ENCODE measurements around the gene IVD.
"Not testable (repeated sequence)": the region's sequence is repeated elsewhere in the genome, so short reads cannot be mapped to it uniquely, and the experiment has no call there.

Gene IVD

DNA sequence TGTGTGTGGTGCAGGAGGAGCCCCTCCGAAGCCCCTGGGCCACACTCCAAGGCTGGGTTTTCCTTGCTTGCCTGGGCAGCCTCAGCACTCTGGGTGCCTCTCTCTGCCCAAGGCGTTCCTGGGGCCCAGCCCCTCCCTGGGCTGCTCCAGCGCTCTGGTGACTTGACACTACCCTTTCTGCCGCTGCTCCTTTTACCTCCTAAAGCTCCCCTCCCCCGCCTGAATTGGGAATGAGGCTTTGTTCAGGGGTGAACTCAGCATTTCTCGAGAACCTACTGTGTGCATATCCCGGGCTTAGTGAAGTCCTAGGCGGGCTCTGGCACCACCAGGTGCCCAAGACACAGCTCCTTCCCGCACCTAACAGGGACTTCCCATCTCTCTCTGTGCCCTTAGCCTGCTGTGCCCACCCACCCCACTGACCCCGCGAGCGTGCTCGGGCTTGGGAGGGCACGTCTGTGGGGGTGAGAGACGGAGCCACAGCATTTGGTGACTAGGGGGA is 33.9 kb downstream of the IVD start:
- peak; percentile 51 for DNase-seq (ENCODE audit: low spot score)

GRCh38 chr15:40439960-40440742 is 34.6 kb downstream of the IVD start:
- peak; percentile 47 for DNase-seq (ENCODE audit: low spot score)

DNA sequence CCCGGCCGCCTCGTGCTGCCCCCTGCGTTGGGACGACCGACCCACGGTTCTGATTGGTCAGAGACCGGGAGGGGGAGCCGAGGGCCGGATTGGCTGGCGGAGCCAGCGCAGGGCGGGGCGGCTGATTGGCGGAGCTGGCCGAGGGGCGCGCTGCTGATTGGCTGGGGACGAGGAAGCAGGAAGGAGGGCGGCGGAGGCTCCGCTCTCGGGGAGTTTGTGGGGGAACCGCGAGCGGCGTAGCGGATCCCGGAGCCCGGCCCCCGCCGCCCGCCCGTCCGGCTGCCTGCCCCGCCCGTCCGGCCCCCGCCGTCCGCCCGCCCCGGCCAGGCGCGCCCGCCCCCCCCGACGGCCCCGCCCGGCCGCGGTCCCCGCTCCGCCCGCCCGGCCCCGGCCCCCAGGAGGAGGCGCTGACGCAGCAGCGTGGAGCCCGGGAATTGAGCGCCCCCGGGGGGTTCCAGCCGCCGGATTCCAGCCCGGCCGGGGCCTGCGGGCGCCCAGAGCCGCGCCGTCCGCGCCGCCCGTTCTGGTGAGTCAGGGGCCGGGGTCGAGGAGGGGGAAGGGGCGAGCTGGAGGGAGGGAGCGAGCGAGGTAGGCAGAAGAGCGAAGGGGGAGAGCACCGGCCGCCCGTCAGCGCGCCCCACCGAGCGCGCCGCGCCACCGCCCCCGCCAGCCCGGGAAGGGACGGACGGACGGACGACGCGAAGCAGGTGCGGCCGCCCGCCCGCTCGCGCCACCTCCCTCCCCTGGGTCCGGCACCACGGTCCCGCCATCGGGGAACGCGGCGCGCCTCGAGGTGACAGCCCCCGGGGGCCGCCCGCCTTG is 35.4 kb downstream of the IVD start, which contains the start of gene BAHD1:
Gene BAHD1 (plus strand): TSS at position 211 of the 822 bp plus-strand sequence. CDS start 17,512 bp downstream, outside the sequence.
- DNase-seq (ENCODE audit: low spot score), result peak; percentile 95

DNA sequence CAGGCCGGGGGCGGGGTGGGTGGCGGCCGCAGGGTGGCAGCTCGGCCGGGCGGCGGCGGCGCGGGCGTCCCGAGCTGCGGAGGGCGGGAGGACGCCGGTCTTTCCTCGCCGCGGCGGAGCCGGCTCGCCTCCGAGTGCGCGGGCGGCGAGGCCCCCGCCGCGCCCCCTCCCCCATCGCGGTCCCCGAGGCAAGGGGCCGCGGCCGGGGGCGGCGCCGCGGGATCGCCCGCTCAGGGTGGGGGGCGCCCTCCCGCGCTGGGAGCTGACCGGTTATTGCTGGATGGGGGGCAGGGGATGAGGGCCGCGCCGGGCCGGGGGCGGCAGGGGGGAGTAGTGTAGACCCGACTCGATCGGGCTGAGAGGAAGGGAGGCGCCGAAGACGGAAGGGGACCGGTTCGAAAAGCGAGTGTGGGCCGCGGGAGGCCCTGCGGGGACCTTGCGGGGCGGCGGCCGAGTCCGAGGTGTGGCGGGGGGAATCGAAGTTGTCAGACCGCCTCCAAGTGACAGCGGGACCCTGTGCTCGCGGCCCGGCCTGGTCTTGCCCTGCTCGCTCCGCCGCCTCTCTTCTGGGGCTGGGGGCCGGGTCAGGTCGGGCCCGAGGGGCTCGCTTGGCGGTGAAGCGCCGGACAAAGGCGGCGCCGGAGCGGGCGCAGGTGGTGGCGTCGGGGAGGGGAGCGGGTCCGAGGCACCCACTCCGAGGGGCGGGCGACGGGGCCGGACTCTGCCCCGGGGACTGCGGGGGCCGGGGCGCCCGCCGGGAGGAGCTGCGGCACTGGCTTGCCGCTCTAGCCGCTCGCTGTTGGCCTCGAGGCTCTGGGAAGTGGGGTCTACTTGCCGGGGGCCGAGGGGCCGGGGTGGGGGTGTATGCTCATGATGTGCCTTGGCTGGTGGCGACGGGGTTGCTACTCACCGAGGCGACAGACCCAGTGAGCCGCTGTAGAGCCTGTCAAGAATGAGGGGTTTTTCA is 36.3 kb downstream of the IVD start:
- DNase-seq (ENCODE audit: low spot score), result no peak

DNA sequence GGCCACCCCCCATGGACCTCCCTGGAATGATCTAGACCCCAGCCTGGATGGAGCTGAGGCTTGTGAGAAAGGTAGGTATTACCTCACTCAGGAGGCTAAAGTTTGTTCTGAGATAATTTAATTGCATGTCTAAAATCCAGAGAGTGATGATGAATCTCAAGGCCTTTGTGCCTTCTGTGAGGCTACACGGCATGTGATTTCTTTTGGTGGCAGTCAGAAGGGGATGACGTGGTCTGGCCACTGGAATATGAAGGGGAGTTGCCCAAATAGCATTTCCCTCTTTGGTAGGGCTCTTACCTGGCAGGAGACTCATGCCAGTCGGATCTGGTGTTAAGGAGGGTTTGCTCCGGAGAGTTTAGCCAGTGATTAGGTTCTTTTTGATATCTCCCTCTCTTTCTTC is 37.7 kb downstream of the IVD start:
- no peak for DNase-seq (ENCODE audit: low spot score)

DNA sequence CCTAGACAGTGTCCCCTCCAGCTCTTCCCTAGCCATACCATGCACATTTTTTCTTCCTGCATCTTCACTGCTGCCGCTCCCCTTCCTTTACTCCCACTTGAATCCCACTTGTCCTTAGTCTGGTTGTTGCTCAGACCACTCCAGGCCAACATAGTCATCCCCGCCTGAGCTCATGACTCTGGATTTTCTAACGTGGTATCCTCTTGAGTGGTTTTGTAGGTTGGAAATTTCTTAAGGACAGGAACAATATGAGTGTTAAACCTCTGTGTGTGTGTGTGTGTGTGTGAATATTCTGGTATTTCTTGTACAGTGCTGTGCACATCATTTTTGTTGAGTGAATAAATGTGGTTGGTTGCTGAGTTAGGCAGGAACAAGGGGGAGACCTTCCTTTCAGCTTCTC is 38.3 kb downstream of the IVD start:
- no peak for DNase-seq (ENCODE audit: low spot score)

- DNase-seq (ENCODE audit: low spot score), result no peak
Observed at GRCh38 chr15:40444736-40445135, 39.1 kb downstream of the IVD start.

DNA sequence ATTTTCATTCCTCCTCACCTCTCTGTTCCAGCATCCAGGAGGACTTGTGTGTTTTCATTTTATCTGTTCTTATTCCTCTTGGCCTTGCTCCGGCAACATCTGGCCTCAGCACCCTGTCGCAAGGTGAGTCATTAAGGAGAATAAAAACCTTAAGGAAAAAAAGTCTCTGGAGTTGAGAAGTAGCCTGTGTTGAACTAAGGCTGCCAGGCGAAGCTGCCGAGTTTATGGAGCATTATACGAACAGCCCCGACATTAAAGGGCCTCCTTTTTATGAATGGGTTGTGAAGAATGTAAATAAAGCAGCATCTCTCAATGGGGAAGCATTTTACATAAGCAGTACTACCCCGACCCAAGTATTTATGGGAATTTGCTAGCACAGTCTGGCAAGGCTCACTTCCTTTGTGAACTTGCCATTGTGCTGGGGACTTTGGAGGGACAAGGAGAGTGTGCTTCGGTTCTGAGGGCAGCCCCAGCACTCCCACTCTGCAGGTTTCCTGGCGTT is 39.9 kb downstream of the IVD start:
- DNase-seq (ENCODE audit: low spot score), result no peak

DNA sequence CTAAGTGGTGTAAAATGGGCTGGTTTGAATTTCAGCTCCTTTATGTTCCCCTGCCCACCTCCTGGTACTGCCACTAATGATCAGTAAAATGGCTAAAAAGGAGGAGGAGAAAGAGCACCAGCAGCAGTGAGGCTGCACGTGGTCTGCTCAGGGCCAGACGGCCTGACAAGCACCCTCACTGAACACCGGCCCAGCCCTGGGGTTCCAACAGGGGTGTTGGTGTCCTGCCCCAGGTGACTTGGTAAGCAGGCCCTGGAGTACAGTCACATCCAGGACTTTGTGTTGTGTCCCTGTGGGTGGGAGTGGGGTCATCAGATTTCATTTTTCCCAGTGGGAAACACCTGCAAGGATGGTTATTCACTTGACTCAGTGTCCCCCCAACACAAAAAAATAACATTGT is 40.5 kb downstream of the IVD start:
- DNase-seq (ENCODE audit: low spot score), result no peak

- no peak for DNase-seq (ENCODE audit: low spot score)
Observed at GRCh38 chr15:40448354-40448753, 42.8 kb downstream of the IVD start.

DNA sequence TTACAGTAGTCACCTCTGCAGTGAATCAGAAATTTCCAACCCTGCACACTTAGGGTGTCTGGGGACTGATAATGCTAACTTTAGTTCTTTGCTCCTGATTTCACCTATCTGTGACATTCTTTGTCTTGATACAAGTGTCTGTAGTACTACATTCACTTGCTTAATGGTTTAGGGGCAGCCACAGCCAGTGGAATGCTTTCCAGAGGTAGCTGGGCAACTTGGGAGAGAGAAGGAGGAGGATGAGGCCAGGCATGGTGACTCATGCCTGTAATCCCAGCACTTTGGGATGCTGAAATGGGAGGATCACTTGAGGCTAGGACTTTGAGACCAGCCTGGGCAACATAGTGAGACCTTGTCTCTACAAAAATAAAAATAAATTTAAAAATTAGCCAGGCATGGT is 43.7 kb downstream of the IVD start:
- no peak for DNase-seq (ENCODE audit: low spot score)

GRCh38 chr15:40450047-40450446 is 44.5 kb downstream of the IVD start:
- no peak for DNase-seq (ENCODE audit: low spot score)

DNA sequence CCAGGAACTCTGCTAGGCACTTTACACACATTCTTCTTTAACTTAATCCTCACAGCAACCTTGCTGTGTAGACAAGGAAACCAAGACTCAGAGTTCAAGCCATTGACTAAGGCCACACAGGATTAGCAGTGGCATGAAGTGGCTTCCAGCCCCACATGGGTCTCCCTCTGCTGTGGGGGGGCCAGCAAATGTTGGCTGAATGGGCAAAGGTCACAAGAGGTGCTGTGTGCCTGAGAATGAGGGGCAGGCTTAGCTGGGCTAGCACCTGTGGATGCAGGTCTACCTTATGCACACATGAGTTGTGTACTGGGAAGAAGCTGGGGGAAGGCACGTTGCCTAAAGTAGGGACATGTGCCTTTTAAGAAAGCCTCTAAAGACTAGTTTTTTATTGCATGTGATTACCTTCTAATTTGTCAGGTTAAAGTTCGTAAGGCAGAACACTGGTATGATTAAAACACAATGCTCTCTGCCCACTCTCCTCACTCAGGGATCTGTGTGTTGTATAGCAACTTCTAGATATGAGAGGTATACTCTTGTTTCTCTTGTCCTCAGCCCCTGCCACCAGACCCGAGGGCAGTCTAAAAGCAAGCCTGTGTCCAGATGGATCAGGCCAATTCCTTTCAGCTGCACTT is 46.0 kb downstream of the IVD start:
- DNase-seq (ENCODE audit: low spot score), result no peak

DNA sequence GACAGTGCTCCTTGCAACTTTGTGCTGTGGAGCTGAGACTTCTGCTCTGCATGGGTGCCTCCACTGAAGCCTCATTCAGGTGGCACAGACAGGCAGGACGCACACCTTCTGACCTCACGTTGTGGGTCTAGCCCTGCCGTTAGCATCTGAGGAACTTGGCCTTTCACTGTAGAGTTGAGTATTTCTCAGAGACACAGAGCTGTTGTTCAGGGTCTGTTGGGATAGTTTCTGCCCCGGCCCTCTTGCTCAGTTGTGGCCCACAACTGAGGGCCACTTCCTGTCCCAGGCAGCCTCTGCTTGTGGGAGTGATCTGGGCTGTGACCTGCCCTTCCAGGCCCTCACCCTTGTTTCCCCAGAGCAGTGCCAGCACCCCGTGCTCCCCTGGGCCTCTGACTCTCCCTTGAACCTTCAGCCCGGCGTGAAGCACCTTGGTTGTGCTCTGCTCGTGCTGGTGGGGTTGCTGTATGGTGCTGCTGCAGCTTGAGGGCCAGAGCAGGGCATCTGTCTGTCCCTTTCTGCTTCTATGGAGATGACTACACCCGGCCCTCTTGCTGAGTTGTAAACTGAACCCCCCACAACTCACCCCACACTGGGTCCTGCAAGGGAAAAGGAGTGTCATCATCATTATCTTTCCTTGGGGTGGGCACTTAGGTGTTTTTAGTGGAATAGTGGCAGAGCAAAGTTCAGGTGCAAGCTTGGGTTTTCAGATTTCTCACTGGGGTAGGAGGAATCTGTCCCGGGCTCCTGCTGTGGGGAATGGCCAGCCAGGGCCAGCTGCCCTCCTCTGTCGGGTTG is 46.9 kb downstream of the IVD start:
- no peak for DNase-seq (ENCODE audit: low spot score)

GRCh38 chr15:40453941-40454340 is 48.3 kb downstream of the IVD start:
- not testable (repeated sequence) for DNase-seq (ENCODE audit: low spot score)

- DNase-seq (ENCODE audit: low spot score), result no peak
Observed at GRCh38 chr15:40454904-40455391, 49.4 kb downstream of the IVD start.

GRCh38 chr15:40456299-40456712 is 50.7 kb downstream of the IVD start:
- DNase-seq (ENCODE audit: low spot score), result no peak

- DNase-seq (ENCODE audit: low spot score), result no peak
Observed at GRCh38 chr15:40456738-40457137, 51.1 kb downstream of the IVD start.

DNA sequence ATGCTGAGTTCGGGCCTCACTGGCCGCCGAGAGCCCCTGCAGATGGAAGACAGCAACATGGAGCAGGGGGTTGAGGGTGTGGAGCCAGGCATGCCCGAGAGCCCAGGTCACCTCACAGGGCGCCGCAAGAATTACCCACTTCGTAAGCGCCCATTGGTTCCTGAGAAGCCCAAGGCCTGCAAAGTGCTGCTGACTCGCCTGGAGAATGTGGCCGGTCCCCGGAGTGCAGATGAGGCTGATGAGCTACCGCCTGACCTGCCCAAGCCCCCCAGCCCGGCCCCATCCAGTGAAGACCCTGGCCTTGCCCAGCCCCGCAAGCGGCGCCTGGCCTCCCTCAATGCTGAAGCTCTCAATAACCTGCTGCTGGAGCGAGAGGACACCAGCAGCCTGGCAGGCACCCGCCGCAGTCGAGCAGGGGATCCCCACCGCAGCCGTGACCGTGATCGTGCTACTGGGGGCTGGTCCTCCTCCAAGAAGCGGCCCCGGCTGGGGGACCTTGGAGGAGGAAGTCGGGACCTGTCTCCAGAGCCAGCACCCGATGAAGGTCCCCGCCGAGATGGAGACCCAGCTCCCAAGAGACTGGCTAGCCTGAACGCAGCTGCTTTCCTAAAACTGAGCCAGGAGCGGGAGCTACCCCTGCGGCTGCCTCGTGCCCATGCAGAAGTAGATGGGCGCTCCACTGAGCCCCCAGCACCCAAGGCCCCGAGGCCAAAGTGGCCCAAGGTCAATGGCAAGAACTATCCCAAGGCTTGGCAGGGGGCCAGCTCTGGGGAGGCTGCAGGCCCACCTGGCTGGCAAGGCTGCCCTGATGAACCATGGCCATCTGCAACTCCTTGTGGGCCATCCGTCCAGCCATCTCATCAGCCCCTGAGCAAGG is 53.1 kb downstream of the IVD start:
- no peak for DNase-seq (ENCODE audit: low spot score)
